ENCODE measurements around the gene LRRC8D. TPM values are rescaled to one million over a fixed set of nuclear protein-coding genes. Genes with fewer than 3 reads are reported as not detected.

The LRRC8D gene
- total and polyA plus RNA-seq, 8 donors = under 0.01 to 13.8 (median 5.2) TPM

DNA sequence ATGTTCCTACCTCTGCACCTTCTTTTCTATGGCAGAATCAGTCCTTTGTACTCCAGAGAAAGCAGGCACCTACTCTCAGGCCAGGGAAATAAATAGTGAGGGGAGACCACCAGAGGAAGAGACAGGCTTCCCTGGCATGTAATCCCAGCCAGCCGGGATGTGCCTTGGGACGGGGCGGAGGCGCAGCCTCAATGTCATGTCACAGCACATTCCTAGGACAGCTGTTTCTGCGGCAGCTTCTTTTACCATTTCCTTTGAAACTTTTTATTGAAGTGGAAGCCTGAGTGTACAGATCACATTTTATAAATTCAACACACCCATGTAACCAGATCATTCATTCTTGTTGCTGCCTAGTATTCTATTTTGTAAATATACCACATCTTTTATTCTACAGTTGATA, 106.2 kb downstream of the LRRC8D start:
- TF ChIP-seq POLR2AphosphoS5 (IDR thresholded peaks at IDR 0.05) = no peak
- TF ChIP-seq POLR2A (IDR thresholded peaks at IDR 0.05) = no peak
- TF ChIP-seq, protein P1, sequence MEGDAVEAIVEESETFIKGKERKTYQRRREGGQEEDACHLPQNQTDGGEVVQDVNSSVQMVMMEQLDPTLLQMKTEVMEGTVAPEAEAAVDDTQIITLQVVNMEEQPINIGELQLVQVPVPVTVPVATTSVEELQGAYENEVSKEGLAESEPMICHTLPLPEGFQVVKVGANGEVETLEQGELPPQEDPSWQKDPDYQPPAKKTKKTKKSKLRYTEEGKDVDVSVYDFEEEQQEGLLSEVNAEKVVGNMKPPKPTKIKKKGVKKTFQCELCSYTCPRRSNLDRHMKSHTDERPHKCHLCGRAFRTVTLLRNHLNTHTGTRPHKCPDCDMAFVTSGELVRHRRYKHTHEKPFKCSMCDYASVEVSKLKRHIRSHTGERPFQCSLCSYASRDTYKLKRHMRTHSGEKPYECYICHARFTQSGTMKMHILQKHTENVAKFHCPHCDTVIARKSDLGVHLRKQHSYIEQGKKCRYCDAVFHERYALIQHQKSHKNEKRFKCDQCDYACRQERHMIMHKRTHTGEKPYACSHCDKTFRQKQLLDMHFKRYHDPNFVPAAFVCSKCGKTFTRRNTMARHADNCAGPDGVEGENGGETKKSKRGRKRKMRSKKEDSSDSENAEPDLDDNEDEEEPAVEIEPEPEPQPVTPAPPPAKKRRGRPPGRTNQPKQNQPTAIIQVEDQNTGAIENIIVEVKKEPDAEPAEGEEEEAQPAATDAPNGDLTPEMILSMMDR (IDR thresholded peaks at IDR 0.05) = no peak
- TF ChIP-seq EP300 (IDR thresholded peaks at IDR 0.05) = no peak
- Histone ChIP-seq H3K9me3 (peaks cover 0 to 7% (median 0%) of the 10 kb centered on the region in 4 donors), H3K27ac (no peak overlapping the region), H3K4me1 (peaks cover 0 to 4% (median 0%) of the 10 kb centered on the region in 4 donors), H3K36me3 (no peaks in the 10 kb centered on the region), H3K27me3 (no peaks in the 10 kb centered on the region), H3K4me3 (no peak overlapping the region)
- no peak for DNase-seq
- intact Hi-C loops (cut with DNase I; ENCODE audit: low total_unique reads) = no loop called here
- 95 to 97% (median 97%) methylated on average over 5 of the region's 5 CpGs for WGBS, 5 donors

DNA sequence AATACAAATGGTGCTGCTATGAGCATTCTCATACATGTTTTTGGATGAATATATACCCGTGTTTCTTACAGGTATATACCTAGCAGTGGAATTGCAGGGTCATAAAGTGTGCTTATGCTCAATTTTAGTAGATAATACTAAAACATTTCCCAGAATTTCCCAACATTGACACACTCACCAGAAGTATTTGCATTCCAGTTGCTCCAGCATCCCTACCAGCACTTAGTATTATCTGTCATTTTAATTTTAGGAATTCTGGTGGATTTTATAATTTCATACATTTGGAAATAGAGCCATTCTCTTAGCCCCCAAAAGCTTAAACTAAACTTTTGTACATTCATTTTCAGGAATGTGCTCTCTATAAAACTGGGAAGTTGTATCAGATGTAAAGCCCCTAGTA, 106.6 kb downstream of the LRRC8D start:
- WGBS, 5 donors = 89 to 97% (median 94%) methylated on average over 1 of the region's 1 CpG
- Histone ChIP-seq H3K4me3 (no peak overlapping the region), H3K9me3 (peaks cover 0 to 7% (median 0%) of the 10 kb centered on the region in 4 donors), H3K27ac (no peak overlapping the region), H3K4me1 (peaks cover 0 to 4% (median 0%) of the 10 kb centered on the region in 4 donors), H3K27me3 (no peaks in the 10 kb centered on the region), H3K36me3 (no peaks in the 10 kb centered on the region)
- TF ChIP-seq POLR2AphosphoS5 (IDR thresholded peaks at IDR 0.05) = no peak
- TF ChIP-seq, protein P1 (IDR thresholded peaks at IDR 0.05) = no peak
- TF ChIP-seq POLR2A (IDR thresholded peaks at IDR 0.05) = no peak
- TF ChIP-seq EP300 (IDR thresholded peaks at IDR 0.05) = no peak
- intact Hi-C loops (cut with DNase I; ENCODE audit: low total_unique reads) = no loop called here
- DNase-seq = no peak

DNA sequence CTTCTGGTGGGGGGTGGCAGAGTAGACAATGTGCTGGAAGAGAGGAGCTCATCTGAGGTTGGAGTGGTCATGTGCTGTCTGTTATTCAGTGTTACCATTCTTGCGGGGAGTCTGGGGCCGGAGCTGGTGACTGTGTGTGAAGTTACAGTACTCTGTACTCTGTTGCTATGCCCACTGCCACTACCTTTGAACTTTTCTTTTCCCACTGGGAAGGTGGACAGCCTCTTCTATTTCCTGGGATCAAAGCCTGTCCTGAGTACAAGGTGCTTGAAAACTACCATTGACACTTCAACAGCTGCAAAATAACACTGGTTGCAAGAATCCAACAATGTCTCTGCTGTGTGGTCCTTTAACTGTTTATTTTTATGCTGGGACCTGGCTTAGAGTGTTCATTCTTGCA, 107.7 kb downstream of the LRRC8D start:
- TF ChIP-seq POLR2AphosphoS5 (IDR thresholded peaks at IDR 0.05) = no peak
- TF ChIP-seq, protein P1 (IDR thresholded peaks at IDR 0.05) = no peak
- TF ChIP-seq POLR2A (IDR thresholded peaks at IDR 0.05) = no peak
- H3K4me1 ChIP-seq = peaks cover 0 to 4% (median 0%) of the 10 kb centered on the region in 4 donors
- 91 to 100% (median 94%) methylated on average over 2 of the region's 2 CpGs for WGBS, 5 donors
- no peak for DNase-seq
- no peak overlapping the region for H3K4me3 ChIP-seq
- intact Hi-C loops (cut with DNase I; ENCODE audit: low total_unique reads) = no loop called here
- H3K36me3 ChIP-seq = peaks cover 3 to 8% (median 8%) of the 10 kb centered on the region in 4 donors
- peaks cover 0 to 5% (median 0%) of the 10 kb centered on the region in 4 donors for H3K9me3 ChIP-seq
- H3K27me3 ChIP-seq = no peaks in the 10 kb centered on the region
- no peak overlapping the region for H3K27ac ChIP-seq

DNA sequence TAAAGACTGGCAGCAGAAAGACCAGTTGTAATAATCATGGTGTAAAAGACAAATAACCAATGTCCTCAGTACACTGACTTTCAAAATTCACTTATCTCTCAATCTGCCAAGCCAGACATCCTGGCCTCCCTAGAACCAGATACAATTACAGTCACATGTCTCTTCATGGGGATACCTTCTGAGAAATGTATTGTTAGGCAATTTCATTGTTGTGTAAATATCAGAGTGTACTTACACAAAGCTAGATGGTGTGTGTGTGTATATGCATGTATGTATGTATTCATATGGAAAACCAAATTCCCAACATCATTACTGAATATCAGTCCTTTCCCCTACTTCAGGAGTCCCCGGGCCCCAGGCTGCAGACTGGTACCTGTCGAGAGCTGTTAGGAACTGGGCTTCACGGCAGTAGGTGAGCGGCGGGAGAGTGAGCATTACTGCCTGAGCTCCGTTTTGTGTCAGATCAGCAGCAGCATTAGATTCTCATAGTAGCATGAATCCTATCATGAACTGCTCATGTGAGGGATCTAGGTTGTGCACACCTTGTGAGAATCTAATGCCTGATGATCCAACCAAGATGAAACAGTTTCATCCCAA, 108.7 kb downstream of the LRRC8D start:
- H3K27ac ChIP-seq = no peak overlapping the region
- intact Hi-C loops (cut with DNase I; ENCODE audit: low total_unique reads) = no loop called here
- TF ChIP-seq POLR2A (IDR thresholded peaks at IDR 0.05) (no peak), POLR2AphosphoS5 (IDR thresholded peaks at IDR 0.05) (no peak), EP300 (IDR thresholded peaks at IDR 0.05) (no peak)
- TF ChIP-seq, protein P1 (IDR thresholded peaks at IDR 0.05) = no peak
- WGBS, 5 donors = 93 to 99% (median 98%) methylated on average over 6 of the region's 6 CpGs
- peaks cover 0 to 4% (median 0%) of the 10 kb centered on the region in 4 donors for H3K4me1 ChIP-seq
- H3K27me3 ChIP-seq = no peaks in the 10 kb centered on the region
- no peak for DNase-seq
- no peaks in the 10 kb centered on the region for H3K9me3 ChIP-seq
- no peak overlapping the region for H3K4me3 ChIP-seq
- peaks cover 4 to 19% (median 18%) of the 10 kb centered on the region in 4 donors for H3K36me3 ChIP-seq

Data from stomach (tissue), 9 donors.